HepG2 (cell line): Measurements from ENCODE around the gene TSEN34. TPM values are rescaled to one million over a fixed set of nuclear protein-coding genes. Genes with fewer than 3 reads are reported as not detected.

Experiments
- AGO1 ChIP-seq: fragments of 200-400 bp; formaldehyde crosslinking; IDR thresholded peaks from 2 replicates; pipeline ENCODE4 v1.6.1; 2017; ENCODE audit warnings: mild to moderate bottlenecking, low read depth, low read length, moderate library complexity; ENCODE audit not compliant: poor library complexity, severe bottlenecking
- ASH2L ChIP-seq: fragments of 300-600, 200-600 bp; sonication (generic); IDR thresholded peaks from 2 replicates; pipeline ENCODE4 v1.7.0; 2017; ENCODE audit warnings: low read depth, mild to moderate bottlenecking, moderate library complexity, mixed read lengths, low read length; ENCODE audit not compliant: insufficient read length
- FOXO1 ChIP-seq: sonication (generic); formaldehyde crosslinking; IDR thresholded peaks from 2 replicates; pipeline ENCODE4 v1.4.0; 2020; ENCODE audit warnings: missing genetic modification reagents
- FOXP1 ChIP-seq, 2 experiments: fragments of 450-650 bp in 1 of 2; IDR thresholded peaks; 2 replicates each; pipeline ENCODE4 v1.6.1; 2017 to 2018; ENCODE audit warnings: antibody characterized with exemption in 1 of 2
- HIVEP1 ChIP-seq: sonication (generic); formaldehyde crosslinking; IDR thresholded peaks from 2 replicates; pipeline ENCODE4 v1.4.0; 2020; ENCODE audit warnings: mild to moderate bottlenecking, missing genetic modification reagents
- ISL2 ChIP-seq: sonication (generic); formaldehyde crosslinking; IDR thresholded peaks from 2 replicates; pipeline ENCODE4 v1.5.0; 2020; ENCODE audit warnings: missing genetic modification reagents
- KMT2A ChIP-seq: sonication (generic); formaldehyde crosslinking; IDR thresholded peaks from 2 replicates; pipeline ENCODE4 v1.4.0; 2020; ENCODE audit warnings: missing genetic modification reagents
- MED1 ChIP-seq: sonication (generic); formaldehyde crosslinking; IDR thresholded peaks from 2 replicates; pipeline ENCODE4 v1.4.0; 2020; ENCODE audit warnings: missing genetic modification reagents
- PHF8 ChIP-seq: sonication (generic); formaldehyde crosslinking; IDR thresholded peaks from 2 replicates; pipeline ENCODE4 v1.5.0; 2020; ENCODE audit warnings: missing genetic modification reagents
- PITX1 ChIP-seq: sonication (generic); formaldehyde crosslinking; IDR thresholded peaks from 2 replicates; pipeline ENCODE4 v1.5.1; 2020; ENCODE audit warnings: mild to moderate bottlenecking, missing genetic modification reagents
- SRY ChIP-seq: sonication (generic); formaldehyde crosslinking; IDR thresholded peaks from 2 replicates; pipeline ENCODE4 v1.8.0; 2022; ENCODE audit warnings: mild to moderate bottlenecking, missing genetic modification reagents
- TAF1 ChIP-seq: sonication (generic); formaldehyde crosslinking; IDR thresholded peaks from 2 replicates; pipeline ENCODE4 v1.4.0; 2020; ENCODE audit warnings: missing genetic modification reagents
- ZFP1 ChIP-seq: IDR thresholded peaks from 2 replicates; pipeline ENCODE4 v1.6.1; 2016
- ZFYVE20 ChIP-seq: sonication (generic); formaldehyde crosslinking; IDR thresholded peaks from 2 replicates; pipeline ENCODE4 v1.8.0; 2023; ENCODE audit warnings: low read depth, mild to moderate bottlenecking, moderate library complexity, missing genetic modification reagents, borderline replicate concordance
- ZNF12 ChIP-seq: sonication (generic); formaldehyde crosslinking; IDR thresholded peaks from 2 replicates; pipeline ENCODE4 v1.5.0; 2020; ENCODE audit warnings: missing genetic modification reagents
- ZNF274 ChIP-seq: sonication (generic); formaldehyde crosslinking; IDR thresholded peaks from 2 replicates; pipeline ENCODE4 v1.5.1; 2020; ENCODE audit warnings: mild to moderate bottlenecking, missing genetic modification reagents
- ZNF576 ChIP-seq: sonication (generic); formaldehyde crosslinking; IDR thresholded peaks from 2 replicates; pipeline ENCODE4 v1.4.0; 2020; ENCODE audit warnings: mild to moderate bottlenecking, missing genetic modification reagents
- ZNF619 ChIP-seq: sonication (generic); formaldehyde crosslinking; IDR thresholded peaks from 2 replicates; pipeline ENCODE4 v1.4.0; 2020; ENCODE audit warnings: mild to moderate bottlenecking, missing genetic modification reagents
- ZNF790 ChIP-seq: sonication (generic); formaldehyde crosslinking; IDR thresholded peaks from 2 replicates; pipeline ENCODE4 v1.8.0; 2022; ENCODE audit warnings: missing genetic modification reagents, mild to moderate bottlenecking, borderline replicate concordance
- ZSCAN21 ChIP-seq: sonication (generic); formaldehyde crosslinking; IDR thresholded peaks from 2 replicates; pipeline ENCODE4 v1.8.0; 2022; ENCODE audit warnings: mild to moderate bottlenecking, missing genetic modification reagents, moderate library complexity, borderline replicate concordance
- polyA plus RNA-seq, 8 experiments: library from polyadenylated mRNA; depleted of rRNA in 3 of 8; stranded (reverse) in 7 of 8; unstranded in 1 of 8; fragments of >200 nt; fragmentation: Illumina TruSeq in 4 of 8; extraction: Trizol in 4 of 8; gene quantifications; 2 replicates each; pipeline versions ENCODE4 v1.2.1 to v1.2.3, GENCODE V29; 2011 to 2016; ENCODE audit warnings: low read depth in 4 of 8, missing spikeins in 1 of 8, mixed read lengths in 1 of 8; ENCODE audit not compliant: insufficient read depth in 1 of 8
- total RNA-seq, 5 experiments: library from RNA; depleted of rRNA; stranded (reverse); fragments of >200 nt; fragmentation: Illumina TruSeq; extraction: Trizol; gene quantifications; 2 replicates each; pipeline ENCODE4 v1.2.3, GENCODE V29; 2016; ENCODE audit warnings: low read depth in 1 of 5
- TF ChIP-seq, protein P1 (sequence below): sonication (generic); formaldehyde crosslinking; IDR thresholded peaks from 2 replicates; pipeline ENCODE4 v1.9.0; 2022; ENCODE audit warnings: missing genetic modification reagents, mild to moderate bottlenecking, borderline replicate concordance
- TF ChIP-seq, protein P2 (sequence below): IDR thresholded peaks from 2 replicates; pipeline ENCODE4 v1.6.1; 2016; ENCODE audit warnings: low read depth, missing genetic modification reagents, missing compliant biosample characterization

Gene TSEN34
- total and polyA plus RNA-seq, 2 of the 13 experiments (the other 11 are each of a cell fraction or from before 2014, with no cell fraction given), result 55.1 to 65.4 TPM

- TF ChIP-seq, protein P1, sequence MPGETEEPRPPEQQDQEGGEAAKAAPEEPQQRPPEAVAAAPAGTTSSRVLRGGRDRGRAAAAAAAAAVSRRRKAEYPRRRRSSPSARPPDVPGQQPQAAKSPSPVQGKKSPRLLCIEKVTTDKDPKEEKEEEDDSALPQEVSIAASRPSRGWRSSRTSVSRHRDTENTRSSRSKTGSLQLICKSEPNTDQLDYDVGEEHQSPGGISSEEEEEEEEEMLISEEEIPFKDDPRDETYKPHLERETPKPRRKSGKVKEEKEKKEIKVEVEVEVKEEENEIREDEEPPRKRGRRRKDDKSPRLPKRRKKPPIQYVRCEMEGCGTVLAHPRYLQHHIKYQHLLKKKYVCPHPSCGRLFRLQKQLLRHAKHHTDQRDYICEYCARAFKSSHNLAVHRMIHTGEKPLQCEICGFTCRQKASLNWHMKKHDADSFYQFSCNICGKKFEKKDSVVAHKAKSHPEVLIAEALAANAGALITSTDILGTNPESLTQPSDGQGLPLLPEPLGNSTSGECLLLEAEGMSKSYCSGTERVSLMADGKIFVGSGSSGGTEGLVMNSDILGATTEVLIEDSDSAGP (CRISPR knock-in tag), result peak; percentile 48; the same call in 1 of the 2 replicates
- no peak for TF ChIP-seq ZNF619 (CRISPR knock-in tag)
- TF ChIP-seq ZNF12 (CRISPR knock-in tag), result no peak
- TF ChIP-seq ZSCAN21, result peak; percentile 60; the same call in 1 of the 2 replicates
- TF ChIP-seq PHF8 (CRISPR knock-in tag), result peak; percentile 78
- TF ChIP-seq, protein P2, sequence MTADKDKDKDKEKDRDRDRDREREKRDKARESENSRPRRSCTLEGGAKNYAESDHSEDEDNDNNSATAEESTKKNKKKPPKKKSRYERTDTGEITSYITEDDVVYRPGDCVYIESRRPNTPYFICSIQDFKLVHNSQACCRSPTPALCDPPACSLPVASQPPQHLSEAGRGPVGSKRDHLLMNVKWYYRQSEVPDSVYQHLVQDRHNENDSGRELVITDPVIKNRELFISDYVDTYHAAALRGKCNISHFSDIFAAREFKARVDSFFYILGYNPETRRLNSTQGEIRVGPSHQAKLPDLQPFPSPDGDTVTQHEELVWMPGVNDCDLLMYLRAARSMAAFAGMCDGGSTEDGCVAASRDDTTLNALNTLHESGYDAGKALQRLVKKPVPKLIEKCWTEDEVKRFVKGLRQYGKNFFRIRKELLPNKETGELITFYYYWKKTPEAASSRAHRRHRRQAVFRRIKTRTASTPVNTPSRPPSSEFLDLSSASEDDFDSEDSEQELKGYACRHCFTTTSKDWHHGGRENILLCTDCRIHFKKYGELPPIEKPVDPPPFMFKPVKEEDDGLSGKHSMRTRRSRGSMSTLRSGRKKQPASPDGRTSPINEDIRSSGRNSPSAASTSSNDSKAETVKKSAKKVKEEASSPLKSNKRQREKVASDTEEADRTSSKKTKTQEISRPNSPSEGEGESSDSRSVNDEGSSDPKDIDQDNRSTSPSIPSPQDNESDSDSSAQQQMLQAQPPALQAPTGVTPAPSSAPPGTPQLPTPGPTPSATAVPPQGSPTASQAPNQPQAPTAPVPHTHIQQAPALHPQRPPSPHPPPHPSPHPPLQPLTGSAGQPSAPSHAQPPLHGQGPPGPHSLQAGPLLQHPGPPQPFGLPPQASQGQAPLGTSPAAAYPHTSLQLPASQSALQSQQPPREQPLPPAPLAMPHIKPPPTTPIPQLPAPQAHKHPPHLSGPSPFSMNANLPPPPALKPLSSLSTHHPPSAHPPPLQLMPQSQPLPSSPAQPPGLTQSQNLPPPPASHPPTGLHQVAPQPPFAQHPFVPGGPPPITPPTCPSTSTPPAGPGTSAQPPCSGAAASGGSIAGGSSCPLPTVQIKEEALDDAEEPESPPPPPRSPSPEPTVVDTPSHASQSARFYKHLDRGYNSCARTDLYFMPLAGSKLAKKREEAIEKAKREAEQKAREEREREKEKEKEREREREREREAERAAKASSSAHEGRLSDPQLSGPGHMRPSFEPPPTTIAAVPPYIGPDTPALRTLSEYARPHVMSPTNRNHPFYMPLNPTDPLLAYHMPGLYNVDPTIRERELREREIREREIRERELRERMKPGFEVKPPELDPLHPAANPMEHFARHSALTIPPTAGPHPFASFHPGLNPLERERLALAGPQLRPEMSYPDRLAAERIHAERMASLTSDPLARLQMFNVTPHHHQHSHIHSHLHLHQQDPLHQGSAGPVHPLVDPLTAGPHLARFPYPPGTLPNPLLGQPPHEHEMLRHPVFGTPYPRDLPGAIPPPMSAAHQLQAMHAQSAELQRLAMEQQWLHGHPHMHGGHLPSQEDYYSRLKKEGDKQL (CRISPR knock-in tag), result no peak
- TF ChIP-seq PITX1, result no peak
- TF ChIP-seq HIVEP1, result no peak
- no peak; the same call in 1 of the 2 replicates for TF ChIP-seq ZNF790 (CRISPR knock-in tag)
- peak; percentile 36 for TF ChIP-seq AGO1
- TF ChIP-seq ZFYVE20 (CRISPR knock-in tag), result no peak
- peak; percentile 66 for TF ChIP-seq ASH2L
- no peak; the same call in 1 of the 2 replicates for TF ChIP-seq ISL2 (CRISPR knock-in tag)
- TF ChIP-seq ZFP1, result no peak
- no peak; the same call in 1 of the 2 replicates for TF ChIP-seq FOXO1 (CRISPR knock-in tag)
- TF ChIP-seq ZNF274 (CRISPR knock-in tag), result 0 out of 2 replicates have a peak, but pooled peaks have one; percentile 54
- peak; percentile 57 for TF ChIP-seq TAF1 (CRISPR knock-in tag)
- TF ChIP-seq MED1 (CRISPR knock-in tag), result peak; percentile 33
- TF ChIP-seq ZNF576 (CRISPR knock-in tag), result no peak
- TF ChIP-seq FOXP1 (IDR thresholded peaks at IDR 0.05), result no peak
- no peak for TF ChIP-seq FOXP1 (CRISPR knock-in tag; IDR thresholded peaks at IDR 0.05)
- TF ChIP-seq KMT2A (CRISPR knock-in tag), result peak; percentile 78
- 0 out of 2 replicates have a peak, but pooled peaks have one; percentile 58 for TF ChIP-seq SRY (CRISPR knock-in tag)
These were observed at the start of gene TSEN34 (continued) for GRCh38 chr19:54191011-54191810.
